SK-N-MC (cell line): ENCODE data around the gene MYOM3.

Source experiments
- DNase-seq: peaks from one replicate; pipeline ENCODE4 v3.0.0-alpha.2; 2011; ENCODE audit warnings: low read depth, low spot score
- H3K27ac ChIP-seq: fragments of 200-600 bp; sonication (generic); 2 replicates; pipeline ENCODE4 v1.5.1; 2016; ENCODE audit warnings: mixed run types
- H3K36me3 ChIP-seq: fragments of 200-600 bp; sonication (generic); 2 replicates; pipeline ENCODE4 v1.6.1; 2017; ENCODE audit warnings: antibody characterized with exemption, low read length, mixed read lengths; ENCODE audit not compliant: insufficient read depth
- H3K4me3 ChIP-seq: fragments of 200-600 bp; sonication (generic); 2 replicates; pipeline ENCODE4 v1.5.1; 2016
- H3K9ac ChIP-seq: fragments of 200-600 bp; sonication (generic); 2 replicates; pipeline ENCODE4 v1.8.0; 2017; ENCODE audit warnings: mixed run types, mixed read lengths; ENCODE audit not compliant: insufficient read length
- H3K9me3 ChIP-seq: fragments of 200-600 bp; sonication (generic); 2 replicates; pipeline ENCODE4 v1.6.1; 2017; ENCODE audit warnings: low read depth, mild to moderate bottlenecking, antibody characterized with exemption, low read length, moderate library complexity, mixed read lengths
- EZH2 ChIP-seq: fragments of 200-600 bp; sonication (generic); IDR thresholded peaks from one replicate; pipeline ENCODE4 v1.6.1; 2017; ENCODE audit warnings: antibody characterized with exemption
- FOXP2 ChIP-seq: optimal IDR thresholded peaks from 2 replicates; pipeline ENCODE3; 2011; ENCODE audit warnings: mild to moderate bottlenecking, moderate library complexity; ENCODE audit not compliant: insufficient read depth; ENCODE audit errors: extremely low read length, control extremely low read depth
- POLR2AphosphoS5 ChIP-seq: IDR thresholded peaks from 2 replicates; pipeline ENCODE4 v1.6.1; 2012; ENCODE audit warnings: mild to moderate bottlenecking, low read depth, low read length, borderline replicate concordance

MYOM3 gene

DNA sequence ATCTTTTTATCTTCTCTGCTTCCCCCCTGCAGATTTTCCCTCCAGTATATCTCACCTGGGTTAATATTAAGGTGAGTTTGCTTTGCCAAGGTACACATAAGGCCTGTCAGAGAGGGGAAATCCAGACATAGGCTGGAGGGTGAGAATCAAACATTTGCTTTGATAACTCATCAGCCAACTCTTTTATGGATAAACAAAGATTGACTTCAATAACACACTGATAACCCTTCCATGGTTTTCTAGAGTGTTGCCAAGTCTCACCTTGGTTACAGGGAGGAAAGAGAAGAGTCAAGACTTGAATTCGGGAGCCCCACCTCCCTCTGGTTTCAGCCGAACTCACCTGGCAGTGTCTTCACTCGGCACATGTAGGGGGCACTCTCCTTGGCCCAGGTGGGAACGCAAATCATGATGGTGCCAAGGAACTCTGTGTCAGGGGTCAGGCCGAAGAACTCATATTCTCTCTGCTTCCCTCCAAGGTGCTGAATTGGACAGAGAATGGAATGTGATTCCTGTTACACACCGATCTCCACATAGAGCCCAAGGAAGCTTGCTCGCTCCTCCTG is 15.9 kb upstream of the MYOM3 start:
- no peak for DNase-seq
- Histone ChIP-seq H3K9ac (no peak overlapping the region), H3K36me3 (no peaks in the 10 kb centered on the region), H3K27ac (no peak overlapping the region), H3K4me3 (no peak overlapping the region), H3K9me3 (no peaks in the 10 kb centered on the region)
- TF ChIP-seq FOXP2 (no peak), EZH2 (no peak), POLR2AphosphoS5 (no peak)

DNA sequence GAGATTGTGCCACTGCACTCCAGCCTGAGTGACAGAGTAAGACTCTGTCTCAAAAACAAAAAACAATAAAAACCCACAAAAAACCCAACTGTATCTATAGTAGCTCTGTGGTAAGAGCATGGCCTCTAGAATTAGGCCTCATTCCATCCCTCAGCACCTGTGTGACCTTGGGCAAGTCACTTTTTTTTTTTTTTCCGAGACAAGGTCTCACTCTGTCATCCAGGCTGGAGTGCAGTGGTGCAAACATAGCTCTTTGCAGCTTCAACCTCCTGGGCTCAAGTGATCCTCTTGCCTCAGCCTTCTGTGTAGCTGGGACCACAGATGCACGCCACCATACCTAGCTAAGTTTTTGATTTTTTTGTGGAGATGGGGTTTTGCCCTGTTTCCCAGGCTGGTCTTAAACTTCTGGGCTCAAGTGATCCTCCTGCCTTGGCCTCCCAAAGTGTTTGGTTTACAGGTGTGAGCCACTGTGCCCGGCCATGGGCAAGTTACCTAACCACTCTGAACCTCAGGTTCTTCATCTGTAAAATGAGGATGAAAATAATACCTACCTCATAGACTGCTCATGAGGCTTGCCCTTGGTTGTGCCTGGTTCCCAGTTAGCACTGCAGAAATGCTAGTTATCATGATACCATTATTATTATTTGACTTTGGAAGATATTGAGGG is 15.3 kb upstream of the MYOM3 start:
- H3K4me3 ChIP-seq: no peak overlapping the region
- TF ChIP-seq FOXP2: no peak
- no peak for TF ChIP-seq EZH2
- TF ChIP-seq POLR2AphosphoS5: no peak
- no peak for DNase-seq
- no peaks in the 10 kb centered on the region for H3K36me3 ChIP-seq
- no peak overlapping the region for H3K9ac ChIP-seq
- H3K27ac ChIP-seq: no peak overlapping the region
- H3K9me3 ChIP-seq: no peaks in the 10 kb centered on the region

DNA sequence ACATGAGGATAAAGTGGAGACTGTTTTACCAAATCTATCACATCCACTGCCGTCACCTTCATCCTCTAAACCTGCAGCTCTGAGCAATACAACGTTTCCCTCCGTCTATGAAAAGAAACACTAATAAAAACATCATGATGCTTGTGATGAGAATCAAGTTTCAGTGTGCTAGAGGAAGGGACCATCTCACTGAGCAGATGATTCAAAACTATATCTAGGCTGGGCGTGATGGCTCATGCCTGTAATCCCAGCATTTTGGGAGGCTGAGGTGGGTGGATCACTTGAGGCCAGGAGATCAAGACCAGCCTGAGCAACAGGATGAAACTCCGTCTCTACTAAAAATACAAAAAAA is 14.7 kb upstream of the MYOM3 start:
- no peak for TF ChIP-seq FOXP2
- TF ChIP-seq EZH2: no peak
- no peak for TF ChIP-seq POLR2AphosphoS5
- H3K4me3 ChIP-seq: no peak overlapping the region
- H3K9me3 ChIP-seq: no peaks in the 10 kb centered on the region
- DNase-seq: no peak
- no peak overlapping the region for H3K27ac ChIP-seq
- no peak overlapping the region for H3K9ac ChIP-seq
- no peaks in the 10 kb centered on the region for H3K36me3 ChIP-seq

DNA sequence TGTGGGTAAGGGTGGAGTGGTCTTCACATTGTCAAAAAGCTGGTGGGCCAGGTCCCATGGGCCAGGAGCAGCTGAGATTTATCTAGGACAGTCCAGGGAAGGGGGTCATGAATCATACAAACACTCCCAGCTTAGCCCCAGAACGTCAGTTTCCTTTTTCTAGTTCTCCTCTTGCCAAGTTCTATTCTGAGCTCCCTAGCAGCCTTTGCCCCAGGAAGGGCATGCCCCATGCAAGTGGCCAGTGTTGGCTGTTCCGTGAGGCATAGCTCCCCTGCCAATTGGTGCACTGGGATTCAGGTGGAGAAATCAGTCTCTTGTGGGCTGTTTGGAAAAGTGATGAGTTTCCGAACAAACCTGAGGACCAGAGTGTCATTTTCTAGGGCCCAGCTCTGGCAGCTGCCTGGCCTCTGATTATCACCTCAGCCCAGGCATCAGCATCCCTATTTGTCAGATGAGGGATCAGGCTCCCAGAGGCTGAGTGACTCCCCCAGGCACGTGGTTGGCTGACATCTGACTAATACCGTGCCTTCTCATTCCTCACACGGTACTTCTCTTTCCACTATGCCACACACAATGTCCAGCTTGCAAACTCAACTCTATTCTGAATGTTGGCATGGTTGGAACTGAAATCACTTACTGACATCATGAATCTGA is 14.2 kb upstream of the MYOM3 start:
- H3K9ac ChIP-seq: no peak overlapping the region
- TF ChIP-seq POLR2AphosphoS5 (no peak), FOXP2 (no peak), EZH2 (no peak)
- no peaks in the 10 kb centered on the region for H3K36me3 ChIP-seq
- H3K27ac ChIP-seq: no peak overlapping the region
- no peak overlapping the region for H3K4me3 ChIP-seq
- no peaks in the 10 kb centered on the region for H3K9me3 ChIP-seq
- no peak for DNase-seq

DNA sequence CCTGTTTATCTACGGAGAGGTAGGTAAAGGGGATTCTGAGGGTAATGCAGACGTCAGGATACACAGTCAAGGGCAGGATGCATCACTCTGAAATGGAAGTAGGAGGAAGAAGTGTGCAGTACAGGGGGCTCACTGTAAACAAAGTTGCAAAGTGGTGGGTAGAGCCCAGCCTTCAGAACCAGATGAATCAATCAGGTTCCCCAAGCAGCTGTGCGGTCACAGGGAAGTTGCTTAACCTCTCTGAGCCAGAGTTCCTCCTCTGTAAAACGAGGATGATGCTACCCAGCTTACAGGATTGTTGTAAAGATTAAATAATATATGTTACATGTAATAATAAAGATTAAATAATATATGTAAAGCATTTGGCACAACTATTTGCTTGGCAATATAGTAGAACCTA is 13.5 kb upstream of the MYOM3 start:
- H3K4me3 ChIP-seq: no peak overlapping the region
- DNase-seq: no peak
- TF ChIP-seq POLR2AphosphoS5: no peak
- TF ChIP-seq EZH2: no peak
- TF ChIP-seq FOXP2: no peak
- H3K27ac ChIP-seq: no peak overlapping the region
- H3K36me3 ChIP-seq: no peaks in the 10 kb centered on the region
- H3K9me3 ChIP-seq: no peaks in the 10 kb centered on the region
- H3K9ac ChIP-seq: no peak overlapping the region

DNA sequence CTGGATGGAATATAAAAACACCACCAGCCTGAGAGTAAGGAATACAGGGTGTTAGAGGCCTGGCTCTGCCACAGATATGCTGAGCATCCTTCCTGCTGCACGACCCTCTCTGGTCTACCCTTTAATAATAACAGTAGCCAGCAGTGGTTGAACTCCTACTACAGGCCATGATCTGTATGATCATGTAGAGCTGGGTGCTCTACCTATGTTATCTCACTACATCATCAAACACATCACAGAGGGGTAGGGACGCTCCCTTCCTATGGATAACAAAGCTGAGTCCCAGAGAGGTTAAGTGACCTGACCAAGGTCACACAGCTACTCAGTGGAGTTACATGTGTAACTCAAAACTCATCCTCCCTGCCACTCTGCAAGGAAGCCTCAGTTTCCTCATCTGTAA is 13.0 kb upstream of the MYOM3 start:
- no peaks in the 10 kb centered on the region for H3K36me3 ChIP-seq
- TF ChIP-seq FOXP2 (no peak), POLR2AphosphoS5 (no peak), EZH2 (no peak)
- DNase-seq: no peak

DNA sequence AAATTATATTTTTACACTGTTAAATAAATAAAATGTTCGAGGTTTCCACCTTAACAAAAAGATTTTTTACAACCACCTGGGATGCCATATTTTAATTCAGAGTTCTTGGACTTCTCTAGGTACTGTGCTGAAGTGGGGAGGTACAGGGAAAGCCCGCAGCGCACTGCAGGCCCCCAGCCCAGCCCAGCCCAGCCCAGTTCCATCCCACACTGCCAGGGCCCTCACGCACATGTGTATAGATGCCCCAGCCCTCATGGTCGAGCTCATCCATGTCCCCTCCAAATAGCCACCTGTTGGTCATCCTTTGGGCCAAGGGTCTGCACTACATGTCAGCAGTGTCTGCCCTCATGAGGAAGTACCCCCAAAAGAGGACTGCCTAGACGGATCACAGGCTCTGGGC is 11.7 kb upstream of the MYOM3 start:
- no peaks in the 10 kb centered on the region for H3K36me3 ChIP-seq
- H3K27ac ChIP-seq: no peak overlapping the region
- no peaks in the 10 kb centered on the region for H3K9me3 ChIP-seq
- DNase-seq: no peak
- no peak overlapping the region for H3K9ac ChIP-seq
- TF ChIP-seq POLR2AphosphoS5: no peak
- TF ChIP-seq FOXP2: no peak
- no peak for TF ChIP-seq EZH2
- no peak overlapping the region for H3K4me3 ChIP-seq

More for the DNA sequence above, 13.0 kb upstream of the MYOM3 start:
- Histone ChIP-seq H3K4me3 (no peak overlapping the region), H3K27ac (no peak overlapping the region), H3K9ac (no peak overlapping the region), H3K9me3 (no peaks in the 10 kb centered on the region)

DNA sequence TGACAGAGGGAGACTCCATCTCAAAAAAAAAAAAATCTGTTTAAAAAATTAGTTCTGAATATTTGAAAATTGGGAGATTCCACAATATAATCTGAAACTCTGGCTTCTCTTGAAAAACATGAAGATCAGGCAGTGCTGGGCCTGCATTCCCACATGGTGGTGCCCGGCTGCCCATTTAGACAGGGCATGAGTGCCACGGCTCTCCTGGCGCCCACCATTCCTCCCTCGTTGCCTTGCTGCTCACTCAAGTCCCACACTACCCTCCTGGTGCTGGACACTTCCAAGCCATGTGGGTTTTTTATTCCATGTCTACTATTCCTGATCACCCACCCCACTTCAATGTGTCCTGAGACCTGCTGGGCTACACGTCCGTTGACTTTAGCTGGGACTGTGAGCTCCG is 10.8 kb upstream of the MYOM3 start:
- no peaks in the 10 kb centered on the region for H3K36me3 ChIP-seq
- H3K9me3 ChIP-seq: no peaks in the 10 kb centered on the region
- DNase-seq: no peak
- H3K9ac ChIP-seq: no peak overlapping the region
- TF ChIP-seq EZH2 (no peak), POLR2AphosphoS5 (no peak), FOXP2 (no peak)
- H3K27ac ChIP-seq: no peak overlapping the region
- no peak overlapping the region for H3K4me3 ChIP-seq
